ENCODE data around the gene HLA-DMA. TPM values are rescaled to one million over a fixed set of nuclear protein-coding genes. Genes with fewer than 3 reads are reported as not detected.

The HLA-DMA gene
- polyA plus RNA-seq, 3 donors, result 434 to 526 (median 515) TPM

DNA sequence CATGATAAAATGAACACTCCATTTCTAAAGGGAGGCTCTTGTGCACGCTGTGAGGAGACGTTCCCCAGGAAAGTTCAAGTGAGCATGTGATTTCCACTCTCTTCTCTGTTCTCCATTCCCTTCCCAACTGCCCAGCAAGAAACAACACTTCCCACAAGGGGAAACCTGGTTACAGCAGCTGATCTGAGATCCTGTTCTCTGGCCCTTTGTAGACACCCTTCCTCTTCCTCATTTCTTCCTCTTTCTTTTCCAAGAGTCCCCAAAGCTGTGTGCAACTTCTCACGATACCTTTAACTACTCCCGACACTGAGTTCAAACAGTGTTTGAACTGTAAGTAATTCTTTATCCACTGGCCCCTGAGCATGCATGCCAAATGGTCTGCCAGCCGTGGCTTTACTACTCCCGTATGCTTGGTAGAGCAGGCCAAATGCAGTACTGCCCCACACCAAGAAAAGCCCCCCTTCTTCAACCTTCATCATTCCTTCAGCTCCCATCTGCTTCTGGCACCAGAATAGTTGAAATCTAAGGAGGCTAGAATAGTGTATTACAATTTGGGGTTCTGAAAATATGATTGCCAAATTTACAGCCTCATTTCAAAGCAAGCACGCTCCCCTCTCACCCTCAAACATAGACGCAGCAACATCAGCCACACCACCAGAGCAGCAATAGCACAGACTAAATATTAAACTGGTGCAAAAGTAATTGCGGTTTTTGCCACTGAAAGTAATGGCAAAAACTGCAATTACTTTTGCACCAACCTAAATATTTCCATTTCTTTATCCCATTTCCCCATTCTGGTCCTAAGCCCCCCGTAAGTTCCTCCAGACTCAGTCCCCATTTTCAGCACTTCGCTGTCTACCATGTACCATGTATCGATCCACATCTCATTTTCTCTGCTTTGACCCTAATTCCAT is 16.4 kb downstream of the HLA-DMA start:
- H3K36me3 ChIP-seq (replicated peaks in 1 of 2; ENCODE audit: control insufficient read depth in 1 of 2, insufficient read depth in 2 of 2, low read length in 2 of 2), result peaks cover 36 to 38% of the 10 kb centered on the region in 2 donors
- TF ChIP-seq, protein P1, sequence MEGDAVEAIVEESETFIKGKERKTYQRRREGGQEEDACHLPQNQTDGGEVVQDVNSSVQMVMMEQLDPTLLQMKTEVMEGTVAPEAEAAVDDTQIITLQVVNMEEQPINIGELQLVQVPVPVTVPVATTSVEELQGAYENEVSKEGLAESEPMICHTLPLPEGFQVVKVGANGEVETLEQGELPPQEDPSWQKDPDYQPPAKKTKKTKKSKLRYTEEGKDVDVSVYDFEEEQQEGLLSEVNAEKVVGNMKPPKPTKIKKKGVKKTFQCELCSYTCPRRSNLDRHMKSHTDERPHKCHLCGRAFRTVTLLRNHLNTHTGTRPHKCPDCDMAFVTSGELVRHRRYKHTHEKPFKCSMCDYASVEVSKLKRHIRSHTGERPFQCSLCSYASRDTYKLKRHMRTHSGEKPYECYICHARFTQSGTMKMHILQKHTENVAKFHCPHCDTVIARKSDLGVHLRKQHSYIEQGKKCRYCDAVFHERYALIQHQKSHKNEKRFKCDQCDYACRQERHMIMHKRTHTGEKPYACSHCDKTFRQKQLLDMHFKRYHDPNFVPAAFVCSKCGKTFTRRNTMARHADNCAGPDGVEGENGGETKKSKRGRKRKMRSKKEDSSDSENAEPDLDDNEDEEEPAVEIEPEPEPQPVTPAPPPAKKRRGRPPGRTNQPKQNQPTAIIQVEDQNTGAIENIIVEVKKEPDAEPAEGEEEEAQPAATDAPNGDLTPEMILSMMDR (IDR thresholded peaks at IDR 0.05), result no peak
- peak overlapping the region; percentile 22 for H3K9ac ChIP-seq (ENCODE audit: insufficient read depth, low read length, poor library complexity, severe bottlenecking)
- no peaks in the 10 kb centered on the region for H3K27me3 ChIP-seq (ENCODE audit: control insufficient read depth in 2 of 2, insufficient read depth in 2 of 2, low read length in 2 of 2)
- H3K27ac Mint-ChIP-seq, result peak overlapping the region; percentile 90 to 98 (median 96)
- H3K27ac ChIP-seq (ENCODE audit: low read depth in 1 of 2, low read length in 2 of 2), result peak overlapping the region; percentile 72 to 85
- intact Hi-C loops (cut with micrococcal nuclease), result loop anchor here in 1 of 2 donors (5.0 to 10.0 kb wide), 3 partner anchors 36 to 308 kb away; no protein-coding TSS in a partner anchor
- H2AFZ ChIP-seq (ENCODE audit: insufficient read depth, low read depth, low read length, poor library complexity, severe bottlenecking), result no peak overlapping the region
- H3K9me3 Mint-ChIP-seq, result no peaks in the 10 kb centered on the region
- H3K36me3 Mint-ChIP-seq, result peaks cover 54% of the 10 kb centered on the region in 2 donors
- H3K79me2 ChIP-seq (ENCODE audit: insufficient read depth, low read length), result peaks cover 52% of the 10 kb centered on the region
- peak overlapping the region; percentile 75 to 88 for H3K4me3 Mint-ChIP-seq
- H4K20me1 ChIP-seq (ENCODE audit: insufficient read depth, low read length), result peaks cover 20% of the 10 kb centered on the region
- H3K27me3 Mint-ChIP-seq (ENCODE audit: low read depth in 3 of 3), result peaks cover 0 to 1% (median 1%) of the 10 kb centered on the region in 3 donors
- 34% methylated on average over 9 of the region's 12 CpGs for WGBS (ENCODE audit: insufficient coverage)
- peaks cover 76 to 85% of the 10 kb centered on the region in 2 donors for H3K4me1 ChIP-seq (ENCODE audit: control insufficient read depth in 1 of 2, insufficient read depth in 2 of 2, low read length in 2 of 2)
- peak overlapping the region in 2 of 3 experiments; percentile 21 to 97 for H3K4me3 ChIP-seq (replicated peaks in 1 of 3; ENCODE audit: low read depth in 2 of 3, low read length in 3 of 3)
- H3K4me1 Mint-ChIP-seq, result peaks cover 78% of the 10 kb centered on the region
- H3K9me3 ChIP-seq (replicated peaks in 1 of 2; ENCODE audit: control insufficient read depth in 1 of 2, insufficient read depth in 1 of 2, low read length in 2 of 2), result no peaks in the 10 kb centered on the region
- DNase-seq, result peak; percentile 24 to 83 (median 77)
- H3K4me2 ChIP-seq (replicated peaks; ENCODE audit: extremely low read depth, low read length, poor library complexity, severe bottlenecking), result peak overlapping the region; percentile 78

DNA sequence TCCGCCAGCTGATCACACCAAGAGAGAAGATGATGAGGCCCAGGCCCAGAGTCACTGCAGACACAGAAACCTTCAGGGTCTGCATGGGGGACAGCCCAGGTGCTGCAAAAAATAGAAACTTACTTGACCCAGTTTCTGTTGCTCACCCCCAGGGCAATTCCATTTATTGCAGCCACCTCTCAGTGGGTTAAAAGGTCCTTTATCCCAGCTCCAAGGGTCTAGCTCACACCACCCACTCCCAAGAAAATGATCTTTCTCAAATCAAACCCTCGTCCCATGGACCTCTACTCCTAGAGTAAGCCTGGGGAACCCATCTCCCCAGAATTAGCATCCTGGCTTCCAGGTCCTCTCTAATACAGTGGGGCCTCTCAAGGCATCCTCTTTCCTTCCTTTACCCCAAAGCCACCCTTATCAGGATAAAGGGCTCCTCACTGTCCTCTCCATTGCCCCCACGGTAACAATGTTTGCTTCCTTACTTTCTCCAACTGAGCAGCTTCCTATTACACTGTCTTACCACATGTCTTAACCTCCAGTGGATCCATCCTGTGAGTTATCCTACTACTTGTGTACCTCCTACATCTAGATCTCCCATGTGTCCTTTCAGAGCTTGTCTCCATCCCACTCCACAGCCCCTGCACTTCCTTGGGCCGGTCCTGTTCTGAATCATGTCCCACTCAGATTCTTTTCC is 17.2 kb downstream of the HLA-DMA start:
- H3K4me3 ChIP-seq (replicated peaks in 1 of 3; ENCODE audit: low read depth in 2 of 3, low read length in 3 of 3), result peak overlapping the region in 2 of 3 experiments; percentile 21 to 97
- H3K27ac Mint-ChIP-seq, result peak overlapping the region; percentile 84 to 98 (median 94)
- peaks cover 73% of the 10 kb centered on the region for H3K4me1 Mint-ChIP-seq
- H3K36me3 ChIP-seq (replicated peaks in 1 of 2; ENCODE audit: control insufficient read depth in 1 of 2, insufficient read depth in 2 of 2, low read length in 2 of 2), result peaks cover 36 to 38% of the 10 kb centered on the region in 2 donors
- no peaks in the 10 kb centered on the region for H3K9me3 ChIP-seq (replicated peaks in 1 of 2; ENCODE audit: control insufficient read depth in 1 of 2, insufficient read depth in 1 of 2, low read length in 2 of 2)
- H3K36me3 Mint-ChIP-seq, result peaks cover 54% of the 10 kb centered on the region in 2 donors
- peaks cover 20% of the 10 kb centered on the region for H4K20me1 ChIP-seq (ENCODE audit: insufficient read depth, low read length)
- no peak overlapping the region for H2AFZ ChIP-seq (ENCODE audit: insufficient read depth, low read depth, low read length, poor library complexity, severe bottlenecking)
- H3K27me3 ChIP-seq (ENCODE audit: control insufficient read depth in 2 of 2, insufficient read depth in 2 of 2, low read length in 2 of 2), result no peaks in the 10 kb centered on the region
- peak overlapping the region; percentile 72 to 85 for H3K27ac ChIP-seq (ENCODE audit: low read depth in 1 of 2, low read length in 2 of 2)
- intact Hi-C loops (cut with micrococcal nuclease), result loop anchor here in 1 of 2 donors (5.0 to 10.0 kb wide), 3 partner anchors 37 to 309 kb away; no protein-coding TSS in a partner anchor
- no peaks in the 10 kb centered on the region for H3K9me3 Mint-ChIP-seq
- H3K9ac ChIP-seq (ENCODE audit: insufficient read depth, low read length, poor library complexity, severe bottlenecking), result no peak overlapping the region
- WGBS (ENCODE audit: insufficient coverage), result 87% methylated on average over 2 of the region's 4 CpGs
- H3K79me2 ChIP-seq (ENCODE audit: insufficient read depth, low read length), result peaks cover 47% of the 10 kb centered on the region
- peaks cover 0 to 1% (median 1%) of the 10 kb centered on the region in 3 donors for H3K27me3 Mint-ChIP-seq (ENCODE audit: low read depth in 3 of 3)
- peaks cover 70 to 79% of the 10 kb centered on the region in 2 donors for H3K4me1 ChIP-seq (ENCODE audit: control insufficient read depth in 1 of 2, insufficient read depth in 2 of 2, low read length in 2 of 2)
- peak overlapping the region; percentile 78 for H3K4me2 ChIP-seq (replicated peaks; ENCODE audit: extremely low read depth, low read length, poor library complexity, severe bottlenecking)
- DNase-seq, result no peak
- H3K4me3 Mint-ChIP-seq, result peak overlapping the region; percentile 32 to 88
- TF ChIP-seq, protein P1 (IDR thresholded peaks at IDR 0.05), result no peak

All from CD14-positive monocyte (primary cell).